ENCODE results near the gene KCNG2. TPM values are rescaled to one million over a fixed set of nuclear protein-coding genes. Genes with fewer than 3 reads are reported as not detected.

The KCNG2 gene
- total and polyA plus RNA-seq, 9 of the 15 experiments (the other 6 are each of a cell fraction or from before 2014, with no cell fraction given): not detected

GRCh38 chr18:79794846-79795245, 2.9 kb upstream of the KCNG2 start (continued):
- TF ChIP-seq SAFB2 (IDR thresholded peaks at IDR 0.05; ENCODE audit: borderline replicate concordance, low read depth, low read length, severe bottlenecking) (no peak), RBM17 (IDR thresholded peaks at IDR 0.05; ENCODE audit: borderline replicate concordance, low read depth, low read length) (no peak), PTBP1 (IDR thresholded peaks at IDR 0.05; ENCODE audit: low read depth, low read length) (no peak), NRF1 (conservative IDR thresholded peaks at IDR 0.05 in 1 of 2, IDR thresholded peaks at IDR 0.05 in 1 of 2) (no peak), ZNF121 (CRISPR knock-in tag; conservative IDR thresholded peaks at IDR 0.05) (no peak), TCF15 (CRISPR knock-in tag; IDR thresholded peaks at IDR 0.05) (no peak), MECOM (CRISPR knock-in tag; IDR thresholded peaks at IDR 0.05) (no peak), MBD2 (IDR thresholded peaks at IDR 0.05; ENCODE audit: borderline replicate concordance, low read depth) (no peak)

- Histone ChIP-seq H3K9me3 (replicated peaks; ENCODE audit: control insufficient read depth, insufficient read depth, low read depth, low read length) (no peaks in the 10 kb centered on the region), H3K4me1 (replicated peaks in 1 of 2; ENCODE audit: control insufficient read depth in 2 of 2, insufficient read depth in 2 of 2, low read length in 2 of 2) (peaks cover 0 to 4% of the 10 kb centered on the region in 2 experiments; a peak in 3 of 5 replicates), H3K36me3 (ENCODE audit: control insufficient read depth, insufficient read depth, low read length) (no peaks in the 10 kb centered on the region), H3K9me1 (ENCODE audit: control insufficient read depth, insufficient read depth, low read length) (no peaks in the 10 kb centered on the region), H3K27me3 (ENCODE audit: control insufficient read depth in 2 of 2, insufficient read depth in 2 of 2, low read length in 2 of 2) (peaks cover 25 to 72% of the 10 kb centered on the region in 2 experiments; a peak in 4 of 5 replicates), H3K9ac (ENCODE audit: insufficient read depth in 1 of 2, low read depth in 2 of 2, low read length in 2 of 2) (no peak overlapping the region), H3K4me3 (no peak overlapping the region), H4K20me1 (replicated peaks; ENCODE audit: control insufficient read depth, insufficient read depth, low read length) (no peaks in the 10 kb centered on the region), H3K79me2 (ENCODE audit: control insufficient read depth, insufficient read depth, low read length) (no peaks in the 10 kb centered on the region), H2AFZ (ENCODE audit: low read depth, low read length) (no peak overlapping the region), H3K27ac (ENCODE audit: extremely low read depth, low read depth, low read length) (no peak overlapping the region), H3K4me2 (ENCODE audit: insufficient read depth, low read length) (no peak overlapping the region)
- ChIA-PET POLR2A (no interaction called here), CTCF (ENCODE audit: low intra/inter-chr PET ratio) (no interaction called here)
- in situ Hi-C loops (cut with MboI) (no loop called here), intact Hi-C loops (cut with micrococcal nuclease) (no loop called here)
- ATAC-seq (no peak), DNase-seq (ENCODE audit: extremely low read depth in 1 of 4, low spot score in 3 of 4) (no peak), FAIRE-seq (no peak)
- BruUV-seq (replicated peaks): no TSS peak
- WGBS (ENCODE audit: insufficient coverage, low coverage, missing lambda C conversion rate): 23% methylated on average over 7 of the region's 19 CpGs
- no peak for TF ChIP-seq ETV5 (CRISPR knock-in tag; IDR thresholded peaks at IDR 0.05; ENCODE audit: low read depth)
- no peak for TF ChIP-seq NR4A1 (CRISPR knock-in tag; IDR thresholded peaks at IDR 0.05)
- TF ChIP-seq NR4A1 (tag; IDR thresholded peaks at IDR 0.05): no peak
- TF ChIP-seq HDGF (IDR thresholded peaks at IDR 0.05): no peak
- no peak for TF ChIP-seq ZNF212 (CRISPR knock-in tag; IDR thresholded peaks at IDR 0.05)
- no peak for TF ChIP-seq IRF1 (CRISPR knock-in tag; IDR thresholded peaks at IDR 0.05; ENCODE audit: borderline replicate concordance)
- no peak for TF ChIP-seq PREB (CRISPR knock-in tag; IDR thresholded peaks at IDR 0.05)
- TF ChIP-seq GTF2F1 (IDR thresholded peaks at IDR 0.05; ENCODE audit: low read depth, low read length): no peak
- TF ChIP-seq GTF2B (IDR thresholded peaks at IDR 0.05; ENCODE audit: extremely low read depth, insufficient read length): no peak
- no peak for TF ChIP-seq KDM1A (IDR thresholded peaks at IDR 0.05)
- no peak for TF ChIP-seq ZBTB5 (IDR thresholded peaks at IDR 0.05)
Observed at GRCh38 chr18:79795446-79795845, 2.3 kb upstream of the KCNG2 start.

All from K562 (cell line).